HG03571 (cell line): ENCODE data around the gene SDF2.

Source experiments
- ATAC-seq: cut with Tn5 transposase; IDR thresholded peaks from one replicate; pipeline ENCODE4 v1.9.1; 2021; ENCODE audit not compliant: unreplicated experiment

SDF2 gene, protein sequence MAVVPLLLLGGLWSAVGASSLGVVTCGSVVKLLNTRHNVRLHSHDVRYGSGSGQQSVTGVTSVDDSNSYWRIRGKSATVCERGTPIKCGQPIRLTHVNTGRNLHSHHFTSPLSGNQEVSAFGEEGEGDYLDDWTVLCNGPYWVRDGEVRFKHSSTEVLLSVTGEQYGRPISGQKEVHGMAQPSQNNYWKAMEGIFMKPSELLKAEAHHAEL

DNA sequence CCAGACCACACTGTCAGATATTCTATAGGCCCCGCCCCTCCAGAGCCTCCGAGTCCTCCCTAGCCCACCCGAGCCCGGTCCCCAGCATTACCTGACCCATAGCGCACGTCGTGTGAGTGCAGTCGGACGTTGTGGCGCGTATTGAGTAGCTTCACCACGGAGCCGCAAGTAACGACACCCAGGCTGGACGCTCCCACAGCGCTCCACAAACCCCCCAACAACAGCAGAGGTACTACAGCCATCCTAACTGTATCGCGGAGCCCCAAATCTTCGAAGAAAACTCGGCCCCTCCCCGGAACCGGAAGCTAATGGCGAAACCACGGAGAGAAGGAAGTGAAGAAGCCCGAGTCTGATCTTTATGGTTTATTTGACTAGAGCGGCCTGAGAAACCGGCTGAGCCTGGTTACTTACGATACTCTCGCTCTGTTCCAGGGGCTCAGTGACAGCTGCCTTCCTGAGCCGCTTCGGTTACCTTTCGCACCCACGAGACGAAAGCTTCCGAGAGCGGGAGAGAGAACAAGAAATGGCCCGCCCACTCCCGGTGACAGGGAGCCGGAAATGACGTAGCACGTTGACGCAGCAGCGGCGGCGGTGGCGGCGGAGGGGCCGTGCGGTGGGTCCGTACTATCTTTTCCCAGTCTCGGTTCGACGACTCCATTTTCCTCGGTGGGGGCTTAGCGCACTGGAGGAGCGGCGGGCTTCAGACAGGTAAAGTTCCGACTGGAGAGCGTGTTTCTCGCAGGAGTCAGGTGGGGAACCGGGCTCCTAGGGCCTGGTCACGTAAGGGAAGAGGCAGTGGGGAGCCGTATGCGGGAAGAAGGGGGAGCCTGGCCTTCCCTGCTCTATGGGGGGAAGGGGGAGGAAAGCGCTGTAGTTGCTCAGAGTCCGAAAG, at the start of gene SDF2, which contains the start of gene SUPT6H:
SDF2 (minus strand) TSS at position 272 of the 892 bp plus-strand sequence; CDS start at position 242, 30 bp downstream.
SUPT6H (plus strand) TSS at position 571 of the 892 bp plus-strand sequence. CDS start 11,197 bp downstream, outside the sequence.
- ATAC-seq: peak; percentile 86

- peak; percentile 71 for ATAC-seq
Measured at GRCh38 chr17:28710861-28711722, 49.4 kb upstream of the SDF2 start.

DNA sequence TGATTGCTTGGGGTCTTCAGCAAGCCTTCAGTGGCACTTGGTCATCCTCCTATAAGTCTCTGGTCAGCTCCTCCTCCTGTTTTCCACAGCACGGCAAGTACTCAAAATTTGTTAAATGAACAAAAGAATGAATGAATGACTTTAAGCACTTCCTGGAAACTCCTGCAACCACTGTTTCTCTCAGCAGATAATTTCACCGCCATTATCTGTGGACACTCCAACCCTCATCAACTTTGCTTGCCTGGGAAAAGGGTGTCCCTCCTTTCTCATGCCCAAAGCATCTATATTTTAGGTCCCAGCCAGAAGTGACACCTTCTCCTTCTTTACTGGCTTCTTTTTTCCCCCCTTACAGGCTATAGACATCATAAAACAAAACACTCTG, 45.6 kb upstream of the SDF2 start:
- no peak for ATAC-seq

GRCh38 chr17:28706471-28707338, 45.0 kb upstream of the SDF2 start:
- no peak for ATAC-seq

DNA sequence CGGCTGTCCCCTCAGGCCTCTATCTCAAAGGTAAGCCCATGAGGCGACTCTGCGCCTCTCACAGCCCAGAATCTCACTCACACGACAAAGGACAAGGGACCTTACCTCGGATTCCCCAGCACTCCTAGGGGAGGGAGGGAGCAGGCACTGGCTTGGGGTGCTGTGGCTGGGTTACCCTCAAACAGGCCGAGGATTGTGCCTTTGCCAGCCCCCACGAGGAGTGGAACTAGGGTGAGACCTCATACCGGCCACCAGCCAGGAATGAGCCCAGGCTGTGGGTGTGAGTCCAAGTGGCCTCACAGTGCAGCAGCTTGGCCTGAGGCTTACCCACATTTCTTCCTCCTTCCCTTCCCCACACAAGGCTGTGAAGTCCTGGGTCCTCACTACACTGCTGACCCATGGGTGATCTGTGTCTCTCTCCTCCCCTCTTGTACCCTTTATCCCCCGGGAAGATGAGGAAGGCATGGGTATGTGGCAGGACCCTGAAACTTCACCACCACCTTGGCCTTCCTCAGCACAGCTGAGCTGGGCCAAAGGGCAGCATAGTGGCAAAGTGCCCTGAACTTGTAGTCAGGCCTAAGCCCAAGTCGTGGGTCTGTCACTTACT, 44.1 kb upstream of the SDF2 start:
- no peak for ATAC-seq

DNA sequence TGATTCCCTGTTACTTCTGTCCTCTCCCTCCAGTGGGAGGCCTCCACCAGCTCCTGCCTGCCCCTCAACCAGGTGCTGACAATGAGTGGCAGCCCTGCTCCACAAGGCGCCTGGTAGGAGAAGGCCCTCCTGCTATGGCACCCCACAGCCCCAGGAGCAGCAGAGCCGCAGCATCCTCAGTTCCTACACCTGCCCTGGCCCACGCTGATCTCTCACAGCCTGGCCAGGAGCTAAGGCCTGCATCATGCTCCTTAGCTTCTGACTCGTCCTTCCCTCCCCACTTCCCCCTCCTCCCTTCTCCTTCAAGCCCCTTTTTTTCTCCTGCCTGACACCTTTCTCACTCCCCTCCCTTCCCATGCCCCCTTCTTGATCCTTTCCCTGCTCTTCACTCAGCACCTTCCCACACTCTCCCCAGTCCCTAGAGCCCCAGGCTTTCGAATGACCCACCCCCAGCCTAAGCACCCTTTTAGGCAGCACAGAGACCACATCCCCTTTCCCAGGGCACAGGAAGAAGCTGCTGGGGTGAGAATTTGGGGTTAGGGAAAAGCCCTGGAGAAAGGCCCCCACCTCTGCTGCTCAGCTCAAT, 43.5 kb upstream of the SDF2 start:
- no peak for ATAC-seq

DNA sequence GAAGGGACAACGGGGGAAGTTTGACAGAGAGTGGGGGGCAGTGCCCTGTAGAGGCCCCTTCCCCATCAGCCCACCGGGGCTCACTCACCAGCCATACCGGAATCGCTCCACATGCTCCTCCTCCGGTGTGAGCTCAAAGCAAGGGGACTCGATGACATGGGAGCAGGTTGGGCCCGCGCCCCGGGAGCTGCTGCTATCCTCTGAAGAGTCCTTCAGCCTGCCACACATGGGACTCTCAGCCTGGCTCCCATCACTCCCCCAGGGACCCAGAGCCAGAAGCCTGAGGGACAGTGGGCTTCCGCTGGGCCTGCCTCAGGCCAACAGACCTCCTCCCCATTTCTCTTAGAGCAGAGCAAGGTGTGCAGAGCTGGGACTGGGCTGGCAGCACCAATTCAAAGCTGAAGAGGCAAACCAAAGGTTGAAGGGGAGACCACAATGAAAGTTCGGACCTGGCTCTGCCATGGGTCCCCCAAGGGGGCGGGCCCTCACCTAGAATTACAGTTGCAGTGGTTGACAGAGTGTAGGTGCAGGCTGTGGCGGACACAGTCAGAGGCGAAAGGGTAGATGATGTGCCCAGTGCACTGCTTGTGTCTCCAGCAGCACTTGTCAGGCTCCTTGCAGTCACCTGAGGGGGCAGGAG, 42.6 kb upstream of the SDF2 start:
- ATAC-seq: no peak

DNA sequence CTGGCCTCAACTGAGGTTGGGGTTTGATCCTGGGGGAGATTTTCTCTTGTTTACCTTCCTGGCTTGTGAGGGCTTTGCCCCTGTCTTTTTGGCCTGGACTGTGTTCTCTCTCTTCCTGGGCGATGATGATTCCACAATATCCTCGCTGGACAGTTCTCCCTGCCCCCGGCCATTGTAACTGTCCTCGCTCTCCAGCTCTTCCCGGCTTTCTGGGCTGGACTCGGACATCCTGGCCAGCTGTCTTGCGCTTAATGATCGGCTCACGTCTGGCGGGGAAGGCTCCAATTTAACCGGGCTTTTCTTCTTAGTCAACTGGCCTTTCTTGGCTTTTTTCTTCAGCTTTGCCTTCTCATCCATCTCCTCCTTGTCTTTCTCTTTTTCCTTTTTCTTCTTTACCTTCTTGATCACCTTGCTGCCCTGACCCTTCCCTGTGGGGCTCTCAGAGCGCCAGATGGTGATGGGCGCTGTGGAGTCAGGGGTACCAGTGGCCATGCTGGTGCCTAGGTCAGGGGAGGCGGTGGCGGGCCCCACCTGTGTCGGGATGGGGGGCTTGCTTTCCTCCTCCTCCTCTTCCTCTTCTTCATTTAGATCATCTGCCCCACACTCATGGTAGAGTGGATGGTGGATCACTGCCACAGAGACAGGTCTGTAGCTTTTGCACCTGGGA, 42.0 kb upstream of the SDF2 start:
- ATAC-seq: no peak

DNA sequence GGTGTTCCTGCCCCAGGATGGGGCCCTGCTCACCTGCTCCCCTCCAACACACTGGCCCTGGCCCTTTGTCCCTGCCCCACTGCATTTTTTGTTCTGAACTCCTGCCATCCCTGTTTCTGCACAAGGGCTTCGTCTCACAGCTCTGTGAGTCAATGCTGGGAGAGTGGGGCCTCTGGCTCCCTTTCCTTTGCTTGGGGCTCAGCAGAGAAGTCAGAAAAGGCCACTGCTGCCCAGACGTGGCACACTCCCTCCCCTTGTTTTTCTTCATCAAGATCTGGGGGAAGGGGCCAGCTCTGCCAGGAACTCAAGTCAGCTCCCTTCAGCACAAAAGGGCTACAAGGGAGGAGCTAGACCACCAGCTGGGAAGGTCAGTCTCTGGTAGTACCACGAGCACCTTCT, 41.0 kb upstream of the SDF2 start:
- no peak for ATAC-seq

DNA sequence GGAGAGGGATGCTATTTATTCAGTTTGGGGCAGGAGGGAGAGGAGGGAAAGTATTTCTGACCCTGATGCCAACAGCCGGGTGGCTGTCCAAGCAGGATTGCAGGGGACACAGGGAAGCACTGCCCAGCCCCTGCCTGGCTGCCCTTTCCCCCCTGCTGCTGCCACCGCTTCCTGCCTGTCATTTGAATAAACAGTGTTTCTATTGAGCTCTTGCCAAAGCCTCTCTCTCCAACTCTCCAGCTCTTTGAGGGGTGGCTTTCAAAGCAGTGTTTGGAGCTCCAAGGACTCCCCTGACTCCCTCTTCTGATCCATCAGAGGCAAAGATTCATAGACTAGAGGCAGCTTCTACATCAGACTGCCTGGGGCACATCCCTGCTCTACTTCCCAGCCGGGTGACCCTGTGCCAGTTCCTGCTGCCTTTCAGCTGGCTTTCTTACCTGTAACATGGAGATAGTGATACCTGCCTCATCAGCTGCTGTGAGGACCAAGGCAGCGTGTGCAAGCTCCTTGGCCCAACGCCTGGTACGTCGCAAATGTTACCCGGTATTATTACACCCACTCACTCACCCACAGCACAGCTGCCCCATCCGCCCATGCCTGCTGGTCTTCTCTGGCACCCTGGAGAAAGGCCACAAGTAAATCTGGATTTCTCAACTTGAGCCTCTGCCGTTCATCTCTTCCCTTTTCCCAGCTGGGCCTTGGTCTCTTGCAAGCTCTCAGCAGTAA, 40.5 kb upstream of the SDF2 start:
- ATAC-seq: no peak

GRCh38 chr17:28700830-28701492, 39.3 kb upstream of the SDF2 start:
- no peak for ATAC-seq

- no peak for ATAC-seq
Measured at GRCh38 chr17:28700278-28700677, 38.6 kb upstream of the SDF2 start.

DNA sequence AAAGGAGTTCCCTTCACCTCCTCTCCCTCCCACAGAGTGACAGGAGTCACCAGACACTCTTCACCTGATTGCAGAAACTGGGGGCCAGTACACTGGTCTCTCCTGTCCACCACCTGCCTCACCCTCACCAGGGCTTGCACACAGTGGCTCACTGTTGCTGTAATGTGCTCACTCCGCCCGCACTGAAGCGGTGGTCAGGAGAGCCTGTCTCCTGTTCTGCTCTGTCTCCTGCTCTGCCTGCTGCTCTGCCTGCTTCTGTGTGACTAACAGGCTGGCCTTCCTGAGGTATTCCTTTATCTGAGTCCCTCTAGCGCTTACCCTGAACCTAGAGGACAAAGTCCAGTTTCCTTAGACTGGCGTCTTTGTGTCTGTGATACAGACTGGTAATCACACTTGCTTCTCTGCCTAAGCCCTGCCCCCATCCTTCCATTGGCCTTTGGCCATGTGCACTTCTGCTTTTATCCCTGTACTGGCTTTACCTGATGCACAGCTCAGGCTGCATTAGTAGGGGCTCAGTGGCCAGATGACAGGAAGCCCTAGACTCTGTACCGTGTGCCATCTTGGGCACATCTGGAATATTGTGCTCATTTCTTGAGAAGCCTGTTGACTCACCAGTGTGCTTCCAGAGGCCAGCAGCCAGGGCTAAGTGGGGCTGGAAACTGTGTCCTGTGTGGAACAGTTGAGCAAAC, 36.7 kb upstream of the SDF2 start:
- no peak for ATAC-seq

- ATAC-seq: no peak
Measured at GRCh38 chr17:28693869-28694268, 32.2 kb upstream of the SDF2 start.

- no peak for ATAC-seq
Measured at GRCh38 chr17:28689011-28689410, 27.3 kb upstream of the SDF2 start.

DNA sequence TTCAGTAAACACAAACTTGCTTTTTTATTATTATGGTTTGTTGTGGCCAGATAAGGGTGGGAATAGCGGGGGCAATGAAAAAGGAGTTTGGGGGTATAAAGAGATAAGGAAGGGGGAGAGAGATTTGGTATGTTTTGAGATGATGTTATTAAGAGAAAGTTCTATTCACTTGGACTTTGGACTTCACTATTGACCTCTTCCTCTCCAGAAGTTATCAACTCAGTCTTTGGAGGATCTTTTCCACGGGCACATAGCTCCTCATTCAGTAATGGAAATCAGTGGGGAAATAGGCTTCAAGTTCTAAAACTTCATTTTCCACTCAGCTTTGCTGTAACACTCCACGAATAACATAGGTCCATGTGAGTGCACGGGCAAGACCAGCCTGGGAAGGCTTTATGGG, 26.8 kb upstream of the SDF2 start:
- no peak for ATAC-seq

- ATAC-seq: no peak
Measured at GRCh38 chr17:28686296-28686695, 24.6 kb upstream of the SDF2 start.
